ENCODE results near the gene PHF11. TPM values are rescaled to one million over a fixed set of nuclear protein-coding genes. Genes with fewer than 3 reads are reported as not detected.

The PHF11 gene
- total RNA-seq: 10 to 100 TPM; 22.7 to 30.1 TPM

GRCh38 chr13:49495783-49496762 lies at the start of gene PHF11:
TSS of gene PHF11 (plus strand) at chr13:49495953. CDS start at chr13:49496002, 49 bp downstream.
- WGBS, 2 donors: 2 to 6% methylated on average over 4 to 68 of the region's 71 CpGs
- TF ChIP-seq CTCF (IDR thresholded peaks at IDR 0.05): peak in 5 of 7 experiments; percentile 25 to 38 (median 32)
- TF ChIP-seq POLR2A (IDR thresholded peaks at IDR 0.05): peak; percentile 37 to 88 (median 78)
- intact Hi-C loops (cut with DNase I): loop anchor here (10.0 kb wide), 1 partner anchor 89 kb away; the partner anchor contains the start of gene RCBTB1
- DNase-seq (peak; percentile 85 to 90 (median 88)), ATAC-seq (peak; percentile 86)
- Histone ChIP-seq H3K36me3 (replicated peaks in 1 of 2; ENCODE audit: insufficient read depth in 1 of 2, low read depth in 2 of 2) (no peaks in the 10 kb centered on the region), H3K4me3 (peak within 1 kb of the TSS; percentile 55 to 64), H3K9me3 (no peaks in the 10 kb centered on the region), H3K27me3 (no peaks in the 10 kb centered on the region), H3K27ac (peak within 1 kb of the TSS; percentile 93 to 98 (median 97)), H3K4me1 (peaks cover 16% of the 10 kb centered on the region)

- no peak for ATAC-seq
- no peaks in the 10 kb centered on the region for H3K27me3 ChIP-seq
- H3K36me3 ChIP-seq (replicated peaks in 1 of 2; ENCODE audit: insufficient read depth in 1 of 2, low read depth in 2 of 2): no peaks in the 10 kb centered on the region
- H3K27ac ChIP-seq: peak overlapping the region in 2 of 4 donors; percentile 93 to 97
- TF ChIP-seq CTCF (IDR thresholded peaks at IDR 0.05): no peak
- TF ChIP-seq POLR2A (IDR thresholded peaks at IDR 0.05): no peak
- no peaks in the 10 kb centered on the region for H3K9me3 ChIP-seq
- intact Hi-C loops (cut with DNase I): no loop called here
- H3K4me1 ChIP-seq: peaks cover 39% of the 10 kb centered on the region
- DNase-seq: no peak
- no peak overlapping the region for H3K4me3 ChIP-seq
Measured at GRCh38 chr13:49446473-49446872, 49.3 kb upstream of the PHF11 start.

- no peaks in the 10 kb centered on the region for H3K36me3 ChIP-seq (replicated peaks in 1 of 2; ENCODE audit: insufficient read depth in 1 of 2, low read depth in 2 of 2)
- no peak for TF ChIP-seq CTCF (IDR thresholded peaks at IDR 0.05)
- TF ChIP-seq POLR2A (IDR thresholded peaks at IDR 0.05): no peak
- WGBS, 2 donors: 78 to 80% methylated on average over 2 of the region's 2 CpGs
- H3K27me3 ChIP-seq: no peaks in the 10 kb centered on the region
- ATAC-seq (no peak), DNase-seq (no peak)
- no peak overlapping the region for H3K27ac ChIP-seq
- no peaks in the 10 kb centered on the region for H3K9me3 ChIP-seq
- no peak overlapping the region for H3K4me3 ChIP-seq
- H3K4me1 ChIP-seq: peaks cover 40% of the 10 kb centered on the region
- intact Hi-C loops (cut with DNase I): no loop called here
Measured at GRCh38 chr13:49448753-49449152, 47.0 kb upstream of the PHF11 start.

- Histone ChIP-seq H3K9me3 (no peaks in the 10 kb centered on the region), H3K4me1 (peaks cover 40% of the 10 kb centered on the region), H3K36me3 (replicated peaks in 1 of 2; ENCODE audit: insufficient read depth in 1 of 2, low read depth in 2 of 2) (no peaks in the 10 kb centered on the region), H3K27ac (no peak overlapping the region), H3K27me3 (no peaks in the 10 kb centered on the region), H3K4me3 (no peak overlapping the region)
- ATAC-seq: no peak
- no peak for TF ChIP-seq CTCF (IDR thresholded peaks at IDR 0.05)
- no peak for TF ChIP-seq POLR2A (IDR thresholded peaks at IDR 0.05)
- no peak for DNase-seq
- intact Hi-C loops (cut with DNase I): no loop called here
- WGBS, 2 donors: 78 to 84% methylated on average over 3 of the region's 3 CpGs
Measured at GRCh38 chr13:49450105-49450819, 45.5 kb upstream of the PHF11 start.
